Adipose tissue (tissue), 3 donors: ENCODE measurements around the gene IRF2BP1. TPM values are rescaled to one million over a fixed set of nuclear protein-coding genes. Genes with fewer than 3 reads are reported as not detected.
A peak's percentile ranks its signal among the peaks of the same experiment; 100 is the strongest.

ENCODE experiments used
- H3K27ac ChIP-seq: one replicate; pipeline ENCODE4 v1.5.1; 2013; ENCODE audit warnings: low read depth, low read length
- WGBS, 3 donors: extraction: QIAGEN DNeasy Blood & Tissue Kit; methylation state at CpG; one replicate each; pipeline ENCODE4 v1.1.7; 2013; 5-methylcytosine and 5-hydroxymethylcytosine counted together
- polyA plus RNA-seq, 3 donors: library from polyadenylated mRNA; stranded (reverse); fragments of 200-250 nt; gene quantifications; one replicate each; pipeline ENCODE4 v1.2.3, GENCODE V29; 2013
- donor health status: healthy with polysubstance abuse.
- donor health status: Bipolar disorder and iron deficiency.
- donor health status: healthy.

The IRF2BP1 gene
- polyA plus RNA-seq, 3 donors: 7.7 to 13.9 (median 10.0) TPM

GRCh38 chr19:45865269-45865948 lies 20.5 kb downstream of the IRF2BP1 start:
- WGBS, 3 donors: 45 to 73% (median 72%) methylated on average over 9 of the region's 9 CpGs
- no peak overlapping the region for H3K27ac ChIP-seq

- WGBS, 3 donors: 8 to 23% (median 20%) methylated on average over 12 of the region's 12 CpGs
- no peak overlapping the region for H3K27ac ChIP-seq
Observed at GRCh38 chr19:45864629-45865082, 21.3 kb downstream of the IRF2BP1 start.

GRCh38 chr19:45863840-45864628 lies 21.9 kb downstream of the IRF2BP1 start, which contains the start of gene FOXA3:
Gene FOXA3, plus strand, starts transcription at chr19:45864326. Its CDS starts 131 bp downstream, at chr19:45864457.
- no peak within 1 kb of the TSS for H3K27ac ChIP-seq
- WGBS, 3 donors: 2% methylated on average over 69 to 71 of the region's 71 CpGs

GRCh38 chr19:45863335-45863839 lies 22.6 kb downstream of the IRF2BP1 start:
- 3 to 4% (median 3%) methylated on average over 22 of the region's 22 CpGs for WGBS, 3 donors
- H3K27ac ChIP-seq: no peak overlapping the region

GRCh38 chr19:45862564-45863334 lies 23.2 kb downstream of the IRF2BP1 start, which contains the start of gene SYMPK:
Gene SYMPK, minus strand, starts transcription at chr19:45863147. Its CDS starts 8,652 bp downstream, at chr19:45854495.
- peak within 1 kb of the TSS; percentile 22 for H3K27ac ChIP-seq
- WGBS, 3 donors: 1% methylated on average over 51 to 65 of the region's 65 CpGs

GRCh38 chr19:45862271-45862563 lies 23.7 kb downstream of the IRF2BP1 start:
- H3K27ac ChIP-seq: no peak overlapping the region
- WGBS, 3 donors: 0 to 1% (median 1%) methylated on average over 11 of the region's 11 CpGs

GRCh38 chr19:45860359-45861259 lies 25.3 kb downstream of the IRF2BP1 start:
- H3K27ac ChIP-seq: no peak overlapping the region
- 76 to 88% (median 86%) methylated on average over 15 of the region's 15 CpGs for WGBS, 3 donors

- 88 to 98% (median 93%) methylated on average over 16 of the region's 16 CpGs for WGBS, 3 donors
Observed at GRCh38 chr19:45854167-45854778, 31.7 kb downstream of the IRF2BP1 start.

GRCh38 chr19:45852983-45853382 lies 33.0 kb downstream of the IRF2BP1 start:
- H3K27ac ChIP-seq: no peak overlapping the region
- whole genome bisulfite sequencing, 3 donors: 73 to 84% (median 83%) methylated on average over 7 of the region's 7 CpGs

More at GRCh38 chr19:45854167-45854778, 31.7 kb downstream of the IRF2BP1 start:
- H3K27ac ChIP-seq: no peak overlapping the region

- H3K27ac ChIP-seq: no peak overlapping the region
- WGBS, 3 donors: 92 to 95% (median 94%) methylated on average over 10 of the region's 10 CpGs
Observed at GRCh38 chr19:45852145-45852750, 33.7 kb downstream of the IRF2BP1 start.

- no peak overlapping the region for H3K27ac ChIP-seq
- 88 to 94% (median 91%) methylated on average over 4 of the region's 4 CpGs for WGBS, 3 donors
Observed at GRCh38 chr19:45848922-45849321, 37.0 kb downstream of the IRF2BP1 start.

GRCh38 chr19:45847663-45848062 lies 38.3 kb downstream of the IRF2BP1 start:
- 93 to 96% (median 94%) methylated on average over 13 of the region's 13 CpGs for WGBS, 3 donors

GRCh38 chr19:45842198-45842597 lies 43.7 kb downstream of the IRF2BP1 start:
- 93 to 97% (median 96%) methylated on average over 14 of the region's 14 CpGs for WGBS, 3 donors
- no peak overlapping the region for H3K27ac ChIP-seq

More at GRCh38 chr19:45847663-45848062, 38.3 kb downstream of the IRF2BP1 start:
- no peak overlapping the region for H3K27ac ChIP-seq

GRCh38 chr19:45834970-45835369 lies 51.0 kb downstream of the IRF2BP1 start:
- WGBS, 3 donors: 76 to 95% (median 94%) methylated on average over 7 of the region's 7 CpGs
- no peak overlapping the region for H3K27ac ChIP-seq
